Iris pigment epithelial cell (primary cell): ENCODE data around the gene MS4A1.
"Not testable (repeated sequence)": the region's sequence is repeated elsewhere in the genome, so short reads cannot be mapped to it uniquely, and the experiment has no call there.

Source experiments
- DNase-seq: peaks from one replicate; pipeline ENCODE4 v3.0.0-alpha.2; 2011; ENCODE audit warnings: low read depth

Gene MS4A1

GRCh38 chr11:60502221-60502775 lies 46.7 kb downstream of the MS4A1 start:
- DNase-seq: no peak

DNA sequence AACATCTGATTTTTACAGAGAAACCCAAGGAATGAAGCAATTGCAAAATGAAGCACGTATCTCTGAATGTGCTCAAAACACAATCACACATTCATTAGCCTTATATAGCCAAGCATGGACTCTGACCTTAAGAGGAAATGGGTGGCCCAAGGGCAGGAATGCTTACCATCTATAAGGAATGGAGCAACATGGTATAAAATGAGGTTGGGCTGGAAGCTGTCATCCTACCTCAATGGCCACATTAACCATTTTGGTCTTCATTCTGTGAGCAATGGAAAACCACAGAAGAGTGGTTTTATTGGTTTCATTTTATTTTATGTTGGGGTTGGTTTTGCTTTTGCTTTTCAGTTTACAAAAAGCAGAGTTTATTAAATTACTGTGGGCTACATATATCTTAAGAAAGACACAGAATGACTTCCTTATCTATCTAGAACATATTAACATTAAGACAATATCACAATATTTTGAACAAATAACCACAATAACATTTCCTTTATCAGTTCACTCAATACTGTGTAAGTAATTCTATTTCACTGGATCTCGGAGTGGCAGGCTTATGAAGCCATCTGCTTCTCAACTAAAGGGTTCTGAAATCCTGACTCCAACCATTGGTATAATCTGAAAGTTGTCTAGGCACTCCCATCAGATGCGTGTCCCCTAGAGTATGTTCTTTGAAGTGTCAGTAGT lies 48.7 kb downstream of the MS4A1 start:
- no peak for DNase-seq

GRCh38 chr11:60509609-60510008 lies 54.0 kb downstream of the MS4A1 start:
- not testable (repeated sequence) for DNase-seq

GRCh38 chr11:60510209-60510608 lies 54.6 kb downstream of the MS4A1 start:
- DNase-seq: not testable (repeated sequence)

GRCh38 chr11:60511393-60511792 lies 55.7 kb downstream of the MS4A1 start:
- no peak for DNase-seq

GRCh38 chr11:60512651-60513225 lies 57.1 kb downstream of the MS4A1 start:
- no peak for DNase-seq

DNA sequence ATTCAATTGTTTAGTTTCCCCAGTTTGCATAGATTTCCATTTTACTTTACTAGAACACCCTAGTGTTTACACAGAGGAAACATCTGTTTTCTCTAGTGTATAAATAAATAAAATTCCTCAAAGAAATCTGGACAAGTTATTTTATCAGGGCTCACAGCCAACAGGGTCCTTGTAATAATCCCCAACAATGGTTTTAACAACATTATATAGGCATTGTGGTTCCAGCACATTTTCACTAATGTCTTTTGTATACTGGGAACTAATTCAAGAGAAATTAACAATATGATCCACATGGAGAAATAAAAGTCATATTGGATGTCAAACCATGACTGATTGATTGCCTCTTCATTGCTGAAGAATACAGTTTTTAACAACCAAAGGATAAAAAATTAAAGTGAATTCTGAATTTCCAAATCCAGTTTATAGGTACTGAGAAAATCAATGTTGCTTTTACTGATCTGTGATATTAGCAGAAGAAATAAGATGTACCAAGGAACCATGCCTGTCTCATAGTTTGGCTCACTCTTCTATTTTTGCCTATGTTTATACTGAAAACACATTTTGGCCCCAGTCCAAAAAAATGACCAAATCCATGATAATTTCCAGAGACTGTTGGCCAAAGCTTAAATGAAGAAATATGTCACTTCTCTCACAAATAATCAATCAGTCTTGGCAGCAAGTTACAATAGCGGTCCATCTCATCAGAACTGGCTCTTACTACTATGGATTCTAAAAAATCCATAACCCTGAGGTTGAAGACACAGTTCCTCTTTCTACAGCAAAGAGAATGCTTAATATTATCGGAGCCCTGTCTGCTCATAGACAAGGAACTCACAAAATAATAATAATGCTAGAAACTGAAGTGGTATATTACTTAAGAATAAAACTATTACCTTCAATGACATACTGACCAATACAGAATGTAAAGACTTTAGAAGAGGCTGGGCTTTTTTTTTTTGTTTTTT lies 58.1 kb downstream of the MS4A1 start:
- DNase-seq: no peak

GRCh38 chr11:60515144-60515855 lies 59.7 kb downstream of the MS4A1 start, which contains the start of gene MS4A13:
Gene MS4A13 (plus strand): TSS chr11:60515392. CDS start chr11:60518084, 2,692 bp downstream.
- DNase-seq: no peak
